GM10266 (cell line): Measurements from ENCODE around the gene B4GALNT1.

Experiments
- DNase-seq: peaks from one replicate; pipeline ENCODE4 v3.0.0; 2012; ENCODE audit errors: extremely low spot score
- CTCF ChIP-seq: IDR thresholded peaks from 2 replicates; pipeline ENCODE4 v1.5.1; 2012; ENCODE audit warnings: mild to moderate bottlenecking, low read depth; ENCODE audit not compliant: control insufficient read depth, insufficient read depth; ENCODE audit errors: missing control alignments

B4GALNT1 gene

GRCh38 chr12:57576613-57577160 lies 56.3 kb downstream of the B4GALNT1 start:
- no peak for TF ChIP-seq CTCF
- DNase-seq = no peak
